ENCODE measurements around the gene OGT.

- no peak for TF ChIP-seq POLR2A (IDR thresholded peaks at IDR 0.05; ENCODE audit: low read depth)
- TF ChIP-seq CTCF (IDR thresholded peaks at IDR 0.05) = no peak
- TF ChIP-seq POLR2AphosphoS5 (IDR thresholded peaks at IDR 0.05) = no peak
Observed at GRCh38 chrX:71547339-71547738, 14.4 kb downstream of the OGT start.
